H9 (cell line): ENCODE results near the gene TMEM191C. TPM values are rescaled to one million over a fixed set of nuclear protein-coding genes. Genes with fewer than 3 reads are reported as not detected.
"Not testable (repeated sequence)": the region's sequence is repeated elsewhere in the genome, so short reads cannot be mapped to it uniquely, and the experiment has no call there.

Experiments
- DNase-seq: peaks from one replicate; pipeline ENCODE4 v3.0.0-alpha.2; 2017
- H2AFZ ChIP-seq: one replicate; pipeline ENCODE4 v1.6.1; 2013; ENCODE audit warnings: mild to moderate bottlenecking, low read length, control low read depth, moderate library complexity
- H2AK5ac ChIP-seq: 2 replicates; pipeline ENCODE4 v1.6.1; 2013; ENCODE audit warnings: low read length, control low read depth, mixed read lengths; ENCODE audit not compliant: insufficient read length
- H2BK120ac ChIP-seq: one replicate; pipeline ENCODE4 v1.6.1; 2013; ENCODE audit warnings: low read depth, mild to moderate bottlenecking, low read length, control low read depth, inconsistent platforms; ENCODE audit not compliant: poor library complexity, severe bottlenecking
- H2BK12ac ChIP-seq: 2 replicates; pipeline ENCODE4 v1.6.1; 2013; ENCODE audit warnings: low read length, control low read depth, mixed read lengths, low read depth; ENCODE audit not compliant: insufficient read length
- H2BK15ac ChIP-seq: 2 replicates; pipeline ENCODE4 v1.6.1; 2013; ENCODE audit warnings: low read depth, low read length, control low read depth
- H2BK20ac ChIP-seq: one replicate; pipeline ENCODE4 v1.6.1; 2013; ENCODE audit warnings: low read depth, mild to moderate bottlenecking, low read length, control low read depth, inconsistent platforms; ENCODE audit not compliant: poor library complexity, severe bottlenecking
- H2BK5ac ChIP-seq: 2 replicates; pipeline ENCODE4 v1.6.1; 2013; ENCODE audit warnings: low read length, control low read depth, mixed read lengths; ENCODE audit not compliant: insufficient read length
- H3K14ac ChIP-seq: 2 replicates; pipeline ENCODE4 v1.6.1; 2013; ENCODE audit warnings: low read length, control low read depth; ENCODE audit not compliant: insufficient read depth
- H3K18ac ChIP-seq: 2 replicates; pipeline ENCODE4 v1.6.1; 2013; ENCODE audit warnings: low read depth, mild to moderate bottlenecking, mixed read lengths, low read length, control low read depth; ENCODE audit not compliant: insufficient read length
- H3K23ac ChIP-seq: 2 replicates; pipeline ENCODE4 v1.6.1; 2013; ENCODE audit warnings: low read length, control low read depth, mixed read lengths, low read depth; ENCODE audit not compliant: insufficient read length
- H3K23me2 ChIP-seq: 2 replicates; pipeline ENCODE4 v1.6.1; 2013; ENCODE audit warnings: low read depth, mild to moderate bottlenecking, mixed read lengths, low read length, control low read depth; ENCODE audit not compliant: insufficient read length, poor library complexity, severe bottlenecking
- H3K27ac ChIP-seq: 2 replicates; pipeline ENCODE4 v1.5.1; 2013; ENCODE audit warnings: low read length, control low read depth, mixed read lengths, low read depth; ENCODE audit not compliant: insufficient read length
- H3K27me3 ChIP-seq: 2 replicates; pipeline ENCODE4 v1.6.1; 2013; ENCODE audit warnings: low read length, control low read depth, inconsistent platforms; ENCODE audit not compliant: insufficient read depth
- H3K4ac ChIP-seq: 2 replicates; pipeline ENCODE4 v1.6.1; 2013; ENCODE audit warnings: low read depth, mild to moderate bottlenecking, control low read depth, inconsistent platforms, low read length, moderate library complexity
- H3K4me1 ChIP-seq: 2 replicates; pipeline ENCODE4 v1.6.1; 2013; ENCODE audit warnings: low read length, control low read depth, inconsistent platforms; ENCODE audit not compliant: insufficient read depth
- H3K4me2 ChIP-seq: 2 replicates; pipeline ENCODE4 v1.6.1; 2013; ENCODE audit warnings: low read length, control low read depth, mixed read lengths; ENCODE audit not compliant: insufficient read length, insufficient read depth
- H3K56ac ChIP-seq: 2 replicates; pipeline ENCODE4 v1.6.1; 2013; ENCODE audit warnings: low read depth, mild to moderate bottlenecking, mixed read lengths, low read length, control low read depth; ENCODE audit not compliant: insufficient read length
- H3K79me1 ChIP-seq: 2 replicates; pipeline ENCODE4 v1.6.1; 2013; ENCODE audit warnings: low read depth, mild to moderate bottlenecking, moderate library complexity, low read length, control low read depth, inconsistent platforms; ENCODE audit not compliant: insufficient read depth, poor library complexity, severe bottlenecking
- H3K79me2 ChIP-seq: 2 replicates; pipeline ENCODE4 v1.6.1; 2013; ENCODE audit warnings: low read length, control low read depth, inconsistent platforms; ENCODE audit not compliant: insufficient read depth
- H3K9ac ChIP-seq: 2 replicates; pipeline ENCODE4 v1.6.1; 2013; ENCODE audit warnings: low read length, control low read depth, mixed read lengths; ENCODE audit not compliant: insufficient read length; ENCODE audit errors: extremely low read depth
- H3K9me3 ChIP-seq: one replicate; pipeline ENCODE4 v1.6.1; 2013; ENCODE audit warnings: low read depth, low read length, inconsistent platforms; ENCODE audit not compliant: control insufficient read depth
- H3T11ph ChIP-seq: one replicate; pipeline ENCODE4 v1.6.1; 2013; ENCODE audit warnings: mild to moderate bottlenecking, low read length, control low read depth, inconsistent platforms
- H4K20me1 ChIP-seq: one replicate; pipeline ENCODE4 v1.6.1; 2013; ENCODE audit not compliant: control insufficient read depth, insufficient read length, insufficient read depth
- H4K5ac ChIP-seq: 2 replicates; pipeline ENCODE4 v1.6.1; 2013; ENCODE audit warnings: low read depth, mild to moderate bottlenecking, mixed read lengths, low read length, control low read depth; ENCODE audit not compliant: insufficient read length
- H4K8ac ChIP-seq: replicated peaks from 2 replicates; pipeline ENCODE4 v1.6.1; 2013; ENCODE audit warnings: low read length, control low read depth, mixed read lengths, low read depth; ENCODE audit not compliant: insufficient read length
- H4K91ac ChIP-seq: 2 replicates; pipeline ENCODE4 v1.6.1; 2013; ENCODE audit warnings: low read depth, mild to moderate bottlenecking, moderate library complexity, mixed read lengths, low read length, control low read depth; ENCODE audit not compliant: insufficient read length
- H3K27ac Mint-ChIP-seq, 3 experiments: 2 replicates in 2 of 3; 3 replicates in 1 of 3; pipeline ENCODE4 v1.8.0; 2020 to 2021; ENCODE audit warnings: mixed read lengths in 3 of 3, mild to moderate bottlenecking in 1 of 3, moderate library complexity in 1 of 3
- H3K27me3 Mint-ChIP-seq: 2 replicates; pipeline ENCODE4 v1.8.0; 2021; ENCODE audit warnings: low read depth, mild to moderate bottlenecking, moderate library complexity, mixed read lengths
- H3K36me3 Mint-ChIP-seq, 3 experiments: 2 replicates in 2 of 3; 3 replicates in 1 of 3; pipeline ENCODE4 v1.8.0; 2020 to 2021; ENCODE audit warnings: low read depth in 3 of 3, mixed read lengths in 3 of 3; ENCODE audit not compliant: insufficient read depth in 1 of 3
- H3K4me1 Mint-ChIP-seq, 2 experiments: 2 replicates each; pipeline ENCODE4 v1.8.0; 2020; ENCODE audit warnings: mixed read lengths in 2 of 2
- H3K4me3 Mint-ChIP-seq, 2 experiments: 2 replicates in 1 of 2; 3 replicates in 1 of 2; pipeline ENCODE4 v1.8.0; 2020 to 2021; ENCODE audit warnings: mild to moderate bottlenecking in 2 of 2, mixed read lengths in 2 of 2, moderate library complexity in 1 of 2
- H3K9me3 Mint-ChIP-seq, 2 experiments: 2 replicates in 1 of 2; 3 replicates in 1 of 2; pipeline ENCODE4 v1.8.0; 2020; ENCODE audit warnings: mild to moderate bottlenecking in 2 of 2, mixed read lengths in 2 of 2, moderate library complexity in 1 of 2
- WGBS: extraction: QIAGEN DNeasy Blood & Tissue Kit; methylation state at CpG from one replicate; pipeline ENCODE4 v1.1.7; 2013; ENCODE audit warnings: missing lambda C conversion rate, low lambda C conversion rate, mixed read lengths; ENCODE audit not compliant: insufficient read length; ENCODE audit errors: extremely low coverage; 5-methylcytosine and 5-hydroxymethylcytosine counted together
- total RNA-seq: library from RNA; stranded (reverse); gene quantifications from 2 replicates; pipeline ENCODE4 v1.2.1, GENCODE V29; 2021
- TF ChIP-seq, protein P1 (sequence below): fragments of 200-600 bp; sonication (generic); conservative IDR thresholded peaks from 3 replicates; pipeline ENCODE4 v1.8.0; 2021; ENCODE audit warnings: antibody characterized with exemption, mild to moderate bottlenecking

The TMEM191C gene
- total RNA-seq, 1 experiment from 2014 or later = 4.2 TPM

DNA sequence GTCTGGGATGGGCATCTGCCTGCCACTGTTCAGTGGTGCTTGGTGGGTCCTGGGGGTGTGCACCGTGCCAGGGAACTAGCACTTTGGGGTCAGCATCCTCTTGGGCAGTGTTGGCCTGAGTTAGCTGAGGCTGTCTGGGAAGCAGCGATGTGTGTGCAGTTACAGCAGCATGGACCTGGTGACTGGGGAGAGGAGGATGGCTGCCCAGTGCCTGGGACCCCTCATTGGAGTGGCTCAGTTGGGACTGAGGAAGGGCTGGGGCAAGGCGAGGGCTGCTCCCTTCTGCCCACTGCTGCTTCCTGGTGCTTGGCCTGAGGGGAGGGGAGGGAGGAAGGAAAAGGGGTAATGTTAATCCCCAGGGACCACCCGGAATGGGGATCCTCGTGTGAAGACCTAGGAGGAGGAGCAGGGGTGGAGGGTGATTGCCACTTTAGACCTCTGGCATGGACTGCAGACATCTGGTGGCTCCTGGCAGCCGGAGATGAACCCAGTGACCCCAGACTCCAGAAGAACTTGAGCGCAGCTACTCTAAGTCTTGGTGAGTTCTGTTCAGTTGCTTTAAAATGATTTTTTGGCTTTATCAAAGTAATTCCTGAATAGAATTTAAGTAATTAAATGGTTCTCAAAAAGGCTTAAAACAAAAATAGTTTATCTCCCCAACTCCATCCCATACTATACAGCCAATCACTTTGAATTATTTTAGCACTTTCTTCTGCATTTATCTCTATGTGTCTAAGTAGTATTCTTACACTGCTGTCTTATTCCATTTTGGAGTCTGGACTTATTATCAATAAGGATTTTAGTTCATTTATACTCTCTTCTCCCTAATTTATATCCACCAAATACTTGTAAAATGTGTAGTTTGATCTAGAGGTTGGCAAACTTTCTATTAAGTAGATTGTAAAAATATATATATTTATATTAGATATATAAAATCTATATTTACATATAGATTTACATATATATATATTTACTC lies 15.4 kb upstream of the TMEM191C start:
- H3K79me1 ChIP-seq = peaks cover 5% of the 10 kb centered on the region
- H3K23me2 ChIP-seq = no peaks in the 10 kb centered on the region
- H4K5ac ChIP-seq = no peak overlapping the region
- H2AK5ac ChIP-seq = no peak overlapping the region
- H2BK12ac ChIP-seq = no peak overlapping the region
- H3K18ac ChIP-seq = no peak overlapping the region
- H3K56ac ChIP-seq = no peak overlapping the region
- no peak overlapping the region for H2BK15ac ChIP-seq
- H2BK120ac ChIP-seq = no peak overlapping the region
- no peak overlapping the region for H3K27ac Mint-ChIP-seq
- H2BK20ac ChIP-seq = no peak overlapping the region
- no CpG with 5 or more reads among the region's 7 CpGs for WGBS
- TF ChIP-seq, protein P1, sequence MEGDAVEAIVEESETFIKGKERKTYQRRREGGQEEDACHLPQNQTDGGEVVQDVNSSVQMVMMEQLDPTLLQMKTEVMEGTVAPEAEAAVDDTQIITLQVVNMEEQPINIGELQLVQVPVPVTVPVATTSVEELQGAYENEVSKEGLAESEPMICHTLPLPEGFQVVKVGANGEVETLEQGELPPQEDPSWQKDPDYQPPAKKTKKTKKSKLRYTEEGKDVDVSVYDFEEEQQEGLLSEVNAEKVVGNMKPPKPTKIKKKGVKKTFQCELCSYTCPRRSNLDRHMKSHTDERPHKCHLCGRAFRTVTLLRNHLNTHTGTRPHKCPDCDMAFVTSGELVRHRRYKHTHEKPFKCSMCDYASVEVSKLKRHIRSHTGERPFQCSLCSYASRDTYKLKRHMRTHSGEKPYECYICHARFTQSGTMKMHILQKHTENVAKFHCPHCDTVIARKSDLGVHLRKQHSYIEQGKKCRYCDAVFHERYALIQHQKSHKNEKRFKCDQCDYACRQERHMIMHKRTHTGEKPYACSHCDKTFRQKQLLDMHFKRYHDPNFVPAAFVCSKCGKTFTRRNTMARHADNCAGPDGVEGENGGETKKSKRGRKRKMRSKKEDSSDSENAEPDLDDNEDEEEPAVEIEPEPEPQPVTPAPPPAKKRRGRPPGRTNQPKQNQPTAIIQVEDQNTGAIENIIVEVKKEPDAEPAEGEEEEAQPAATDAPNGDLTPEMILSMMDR = no peak
- H3K9ac ChIP-seq = no peak overlapping the region
- H3K4me2 ChIP-seq = no peak overlapping the region
- H3K9me3 Mint-ChIP-seq = no peaks in the 10 kb centered on the region
- H3K23ac ChIP-seq = no peak overlapping the region
- no peak overlapping the region for H4K8ac ChIP-seq
- no peak overlapping the region for H3T11ph ChIP-seq
- H3K14ac ChIP-seq = no peak overlapping the region; the same call in 1 of the 2 replicates
- no peak overlapping the region for H3K4ac ChIP-seq
- H3K4me3 Mint-ChIP-seq = no peak overlapping the region
- H3K4me1 ChIP-seq = peaks cover 6% of the 10 kb centered on the region; the same call in 1 of the 2 replicates
- no peaks in the 10 kb centered on the region for H4K20me1 ChIP-seq
- peaks cover 0 to 15% (median 6%) of the 10 kb centered on the region in 3 experiments; a peak in 4 of 7 replicates for H3K36me3 Mint-ChIP-seq
- peaks cover 21 to 40% of the 10 kb centered on the region in 2 experiments for H3K4me1 Mint-ChIP-seq
- no peaks in the 10 kb centered on the region for H3K27me3 Mint-ChIP-seq
- H3K27me3 ChIP-seq = no peaks in the 10 kb centered on the region
- H3K27ac ChIP-seq = no peak overlapping the region
- no peak overlapping the region for H2BK5ac ChIP-seq
- H3K9me3 ChIP-seq = no peaks in the 10 kb centered on the region
- no peak overlapping the region for H4K91ac ChIP-seq
- H3K79me2 ChIP-seq = no peaks in the 10 kb centered on the region
- peak; percentile 24 for DNase-seq
- no peak overlapping the region for H2AFZ ChIP-seq

DNA sequence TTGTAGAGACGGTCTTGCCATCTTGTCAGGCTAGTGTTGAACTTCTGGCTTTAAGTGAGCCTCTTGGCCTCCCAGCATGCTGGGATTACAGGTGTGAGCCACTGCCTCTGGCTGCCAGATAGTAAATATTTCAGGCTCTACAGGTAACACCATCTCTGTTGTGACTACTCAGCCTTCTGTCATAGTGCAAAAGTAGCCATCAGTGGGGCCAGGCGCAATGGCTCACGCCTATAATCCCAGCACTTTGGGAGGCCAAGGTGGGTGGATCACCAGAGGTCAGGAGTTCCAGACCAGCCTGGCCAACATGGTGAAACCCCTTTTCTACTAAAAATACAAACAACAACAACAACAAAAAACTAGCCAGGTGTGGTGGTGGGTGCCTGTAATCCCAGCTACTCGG lies 14.5 kb upstream of the TMEM191C start:
- H3K4me1 Mint-ChIP-seq = peaks cover 27 to 45% of the 10 kb centered on the region in 2 experiments
- H3K18ac ChIP-seq, H3K23me2 ChIP-seq, H2BK12ac ChIP-seq, H3K9ac ChIP-seq, H3K4me3 Mint-ChIP-seq, H4K8ac ChIP-seq, H3K27ac Mint-ChIP-seq, H3K4me2 ChIP-seq, H3K36me3 Mint-ChIP-seq, H2BK15ac ChIP-seq, H4K20me1 ChIP-seq, H2BK20ac ChIP-seq, H3K27ac ChIP-seq, H3K27me3 Mint-ChIP-seq, H3K79me1 ChIP-seq, H3K4ac ChIP-seq, H2AFZ ChIP-seq, H2BK120ac ChIP-seq, H3T11ph ChIP-seq, H2BK5ac ChIP-seq, H3K14ac ChIP-seq, H3K56ac ChIP-seq, H3K9me3 Mint-ChIP-seq, H3K79me2 ChIP-seq, H4K5ac ChIP-seq, H3K9me3 ChIP-seq, H3K27me3 ChIP-seq, H3K4me1 ChIP-seq, H3K23ac ChIP-seq, H2AK5ac ChIP-seq, H4K91ac ChIP-seq: not testable (repeated sequence)
- DNase-seq = peak; percentile 7
- WGBS = no CpG with 5 or more reads among the region's 4 CpGs
